Cardiac fibroblast (primary cell): Measurements from ENCODE around the gene GCM1.

Experiments
- DNase-seq, 2 donors: peaks; one replicate each; pipeline versions ENCODE4 v3.0.0 to v3.0.0-alpha.2; 2010; ENCODE audit warnings: low read depth in 2 of 2
- H3K4me3 ChIP-seq, 2 donors: replicated peaks in 1 of 2; 1 replicate in 1 of 2; 2 replicates in 1 of 2; pipeline ENCODE4 v1.5.1; 2011; ENCODE audit warnings: low read depth in 2 of 2, low read length in 2 of 2, mild to moderate bottlenecking in 2 of 2, moderate library complexity in 1 of 2
- CTCF ChIP-seq: IDR thresholded peaks from one replicate; pipeline ENCODE4 v1.5.1; 2011; ENCODE audit warnings: low read depth, mild to moderate bottlenecking, low read length, inconsistent platforms

The GCM1 gene

GRCh38 chr6:53179961-53180651, 31.5 kb upstream of the GCM1 start:
- peak; percentile 41 to 84 for DNase-seq
- TF ChIP-seq CTCF = no peak
- no peak overlapping the region for H3K4me3 ChIP-seq

GRCh38 chr6:53178837-53179432, 30.3 kb upstream of the GCM1 start:
- DNase-seq = no peak
- no peak overlapping the region for H3K4me3 ChIP-seq
- no peak for TF ChIP-seq CTCF

- no peak overlapping the region for H3K4me3 ChIP-seq
- TF ChIP-seq CTCF = no peak
- no peak for DNase-seq
Measured at GRCh38 chr6:53175027-53175426, 26.4 kb upstream of the GCM1 start.

- no peak overlapping the region for H3K4me3 ChIP-seq
- no peak for TF ChIP-seq CTCF
- DNase-seq = no peak
Measured at GRCh38 chr6:53172468-53172803, 23.8 kb upstream of the GCM1 start.

GRCh38 chr6:53171605-53172467, 23.2 kb upstream of the GCM1 start:
- peak; percentile 100 for TF ChIP-seq CTCF
- DNase-seq = peak; percentile 83 to 86
- no peak overlapping the region for H3K4me3 ChIP-seq

- peak; percentile 50 to 63 for DNase-seq
- H3K4me3 ChIP-seq = no peak overlapping the region
- no peak for TF ChIP-seq CTCF
Measured at GRCh38 chr6:53168516-53169267, 20.1 kb upstream of the GCM1 start.
